ENCODE data around the gene LCNL1. TPM values are rescaled to one million over a fixed set of nuclear protein-coding genes. Genes with fewer than 3 reads are reported as not detected.
"Not testable (repeated sequence)": the region's sequence is repeated elsewhere in the genome, so short reads cannot be mapped to it uniquely, and the experiment has no call there.

LCNL1 gene
- total and polyA plus RNA-seq, 4 donors = 0.15 to 2.7 (median 1.4) TPM

DNA sequence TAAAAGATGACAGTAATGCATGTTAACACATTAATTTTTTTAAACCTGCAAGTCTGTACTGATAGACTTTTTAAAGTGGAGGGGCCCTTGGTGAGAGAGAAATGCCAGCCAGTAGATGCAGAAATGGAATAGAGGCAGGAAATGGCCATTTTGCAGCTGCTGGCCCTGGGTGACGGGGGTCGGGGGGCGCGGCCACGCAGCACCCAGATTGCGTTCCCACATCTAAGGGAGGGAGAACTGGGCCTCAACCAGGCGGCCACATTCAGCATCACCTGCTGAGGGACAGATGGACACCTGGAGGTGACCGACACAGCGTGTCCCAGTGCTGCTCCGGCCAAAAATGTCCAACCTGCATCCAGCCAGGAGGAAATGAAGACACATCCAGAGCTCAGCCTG lies 19.9 kb downstream of the LCNL1 start:
- 88 to 92% methylated on average over 10 of the region's 10 CpGs for WGBS, 2 donors
- no peaks in the 10 kb centered on the region for H3K27me3 ChIP-seq (ENCODE audit: control insufficient read depth in 3 of 3, insufficient read depth in 3 of 3, low read length in 2 of 3)
- peaks cover 0 to 2% (median 0%) of the 10 kb centered on the region in 4 donors for H3K9me3 ChIP-seq (ENCODE audit: control insufficient read depth in 4 of 4, insufficient read depth in 3 of 4, low read length in 3 of 4)
- no peak overlapping the region for H3K9ac ChIP-seq (ENCODE audit: insufficient read depth in 1 of 2, low read length in 2 of 2)
- no peak overlapping the region for H3K4me3 ChIP-seq
- no peaks in the 10 kb centered on the region for H3K36me3 ChIP-seq (ENCODE audit: control insufficient read depth in 4 of 4, insufficient read depth in 4 of 4, low read length in 4 of 4)
- DNase-seq (no peak), ATAC-seq (ENCODE audit: insufficient read depth, low FRiP score) (no peak)
- TF ChIP-seq, protein P1, sequence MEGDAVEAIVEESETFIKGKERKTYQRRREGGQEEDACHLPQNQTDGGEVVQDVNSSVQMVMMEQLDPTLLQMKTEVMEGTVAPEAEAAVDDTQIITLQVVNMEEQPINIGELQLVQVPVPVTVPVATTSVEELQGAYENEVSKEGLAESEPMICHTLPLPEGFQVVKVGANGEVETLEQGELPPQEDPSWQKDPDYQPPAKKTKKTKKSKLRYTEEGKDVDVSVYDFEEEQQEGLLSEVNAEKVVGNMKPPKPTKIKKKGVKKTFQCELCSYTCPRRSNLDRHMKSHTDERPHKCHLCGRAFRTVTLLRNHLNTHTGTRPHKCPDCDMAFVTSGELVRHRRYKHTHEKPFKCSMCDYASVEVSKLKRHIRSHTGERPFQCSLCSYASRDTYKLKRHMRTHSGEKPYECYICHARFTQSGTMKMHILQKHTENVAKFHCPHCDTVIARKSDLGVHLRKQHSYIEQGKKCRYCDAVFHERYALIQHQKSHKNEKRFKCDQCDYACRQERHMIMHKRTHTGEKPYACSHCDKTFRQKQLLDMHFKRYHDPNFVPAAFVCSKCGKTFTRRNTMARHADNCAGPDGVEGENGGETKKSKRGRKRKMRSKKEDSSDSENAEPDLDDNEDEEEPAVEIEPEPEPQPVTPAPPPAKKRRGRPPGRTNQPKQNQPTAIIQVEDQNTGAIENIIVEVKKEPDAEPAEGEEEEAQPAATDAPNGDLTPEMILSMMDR (IDR thresholded peaks at IDR 0.05; ENCODE audit: control extremely low read depth, extremely low read depth) = no peak
- H3K4me1 ChIP-seq (ENCODE audit: control insufficient read depth in 5 of 5, insufficient read depth in 5 of 5, low read length in 5 of 5) = peaks cover 0 to 8% (median 0%) of the 10 kb centered on the region in 5 donors
- H3K27ac ChIP-seq (ENCODE audit: low read depth in 1 of 2, low read length in 1 of 2) = no peak overlapping the region

DNA sequence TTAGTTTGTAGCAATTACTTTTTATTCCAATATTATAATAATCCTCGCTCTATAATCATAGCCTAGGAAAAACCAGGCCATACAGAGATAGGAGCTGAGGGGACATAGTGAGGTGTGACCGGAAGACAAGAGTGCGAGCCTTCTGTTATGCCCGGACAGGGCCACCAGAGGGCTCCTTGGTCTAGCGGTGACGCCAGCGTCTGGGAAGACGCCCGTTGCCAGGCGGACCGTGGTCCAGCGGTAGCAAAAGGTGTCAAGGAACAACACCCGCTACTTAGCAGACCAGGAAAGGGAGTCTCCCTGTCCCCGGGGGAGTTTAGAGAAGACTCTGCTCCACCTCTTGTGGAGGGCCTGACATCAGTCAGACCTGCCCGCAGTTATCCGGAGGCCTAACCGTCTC lies 21.5 kb downstream of the LCNL1 start:
- DNase-seq; ATAC-seq (ENCODE audit: insufficient read depth, low FRiP score); H3K4me1 ChIP-seq (ENCODE audit: control insufficient read depth in 5 of 5, insufficient read depth in 5 of 5, low read length in 5 of 5); H3K9ac ChIP-seq (ENCODE audit: insufficient read depth in 1 of 2, low read length in 2 of 2); H3K27me3 ChIP-seq (ENCODE audit: control insufficient read depth in 3 of 3, insufficient read depth in 3 of 3, low read length in 2 of 3); H3K4me3 ChIP-seq; H3K27ac ChIP-seq (ENCODE audit: low read depth in 1 of 2, low read length in 1 of 2); H3K9me3 ChIP-seq (ENCODE audit: control insufficient read depth in 4 of 4, insufficient read depth in 3 of 4, low read length in 3 of 4); H3K36me3 ChIP-seq (ENCODE audit: control insufficient read depth in 4 of 4, insufficient read depth in 4 of 4, low read length in 4 of 4): not testable (repeated sequence)
- TF ChIP-seq, protein P1 (IDR thresholded peaks at IDR 0.05; ENCODE audit: control extremely low read depth, extremely low read depth) = peak; percentile 5
- 41 to 45% methylated on average over 17 of the region's 17 CpGs for WGBS, 2 donors

DNA sequence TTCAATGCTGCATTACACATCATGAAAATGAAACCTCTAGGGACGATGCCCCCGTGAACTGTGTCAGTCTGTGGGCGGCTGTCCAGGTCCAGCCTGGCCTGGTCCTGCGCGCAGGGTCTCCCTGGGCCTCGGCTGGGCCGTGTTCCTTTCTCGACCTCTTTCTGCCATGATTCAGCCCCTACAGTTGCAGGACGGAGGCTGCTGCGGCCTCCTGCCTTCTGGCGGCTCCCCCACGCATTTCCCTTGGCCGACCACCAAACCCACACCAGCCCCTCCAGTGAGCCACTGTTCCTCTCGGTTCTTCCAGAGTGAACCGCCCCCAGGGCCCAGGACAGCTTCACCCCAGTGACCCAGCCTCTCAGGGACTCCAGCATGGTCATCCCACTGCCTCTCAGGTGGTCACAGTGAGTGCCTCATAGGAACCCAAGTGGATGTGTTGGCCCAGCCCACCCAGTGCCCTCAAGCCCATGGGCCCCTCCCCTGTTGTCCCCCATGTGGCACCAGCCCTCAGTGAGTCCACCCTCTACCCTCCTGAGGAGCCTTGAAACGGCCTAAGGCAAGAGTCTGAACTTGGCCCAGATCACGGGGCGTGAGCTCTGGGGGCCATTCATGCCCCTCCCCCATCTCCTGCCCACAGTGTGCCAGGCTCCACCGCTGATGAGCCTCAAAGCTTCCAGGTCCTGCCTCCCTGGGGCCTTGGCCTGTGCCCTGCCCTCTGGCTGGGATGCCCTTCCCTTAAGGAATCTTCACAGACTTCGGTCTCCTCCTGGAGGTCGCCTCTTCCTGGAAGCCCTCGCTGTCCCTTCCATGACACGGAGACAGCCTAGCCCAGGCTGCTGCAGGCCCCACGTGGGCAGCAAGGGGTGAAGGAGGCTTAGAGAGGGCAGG lies 23.6 kb downstream of the LCNL1 start:
- Histone ChIP-seq H3K9me3 (ENCODE audit: control insufficient read depth in 4 of 4, insufficient read depth in 3 of 4, low read length in 3 of 4) (peaks cover 0 to 2% (median 0%) of the 10 kb centered on the region in 4 donors), H3K4me1 (ENCODE audit: control insufficient read depth in 5 of 5, insufficient read depth in 5 of 5, low read length in 5 of 5) (peaks cover 0 to 6% (median 0%) of the 10 kb centered on the region in 5 donors), H3K27ac (ENCODE audit: low read depth in 1 of 2, low read length in 1 of 2) (no peak overlapping the region), H3K36me3 (ENCODE audit: control insufficient read depth in 4 of 4, insufficient read depth in 4 of 4, low read length in 4 of 4) (peaks cover 0 to 16% (median 3%) of the 10 kb centered on the region in 4 donors), H3K4me3 (no peak overlapping the region), H3K9ac (ENCODE audit: insufficient read depth in 1 of 2, low read length in 2 of 2) (no peak overlapping the region), H3K27me3 (ENCODE audit: control insufficient read depth in 3 of 3, insufficient read depth in 3 of 3, low read length in 2 of 3) (no peaks in the 10 kb centered on the region)
- TF ChIP-seq, protein P1 (IDR thresholded peaks at IDR 0.05; ENCODE audit: control extremely low read depth, extremely low read depth) = no peak
- ATAC-seq (ENCODE audit: insufficient read depth, low FRiP score) = no peak
- no peak for DNase-seq
- WGBS, 2 donors = 56 to 68% methylated on average over 24 of the region's 24 CpGs
